H9 (cell line): ENCODE results near the gene ITPR1. TPM values are rescaled to one million over a fixed set of nuclear protein-coding genes. Genes with fewer than 3 reads are reported as not detected.

Source experiments
- DNase-seq: peaks from one replicate; pipeline ENCODE4 v3.0.0-alpha.2; 2017
- H2AFZ ChIP-seq: one replicate; pipeline ENCODE4 v1.6.1; 2013; ENCODE audit warnings: mild to moderate bottlenecking, low read length, control low read depth, moderate library complexity
- H2AK5ac ChIP-seq: 2 replicates; pipeline ENCODE4 v1.6.1; 2013; ENCODE audit warnings: low read length, control low read depth, mixed read lengths; ENCODE audit not compliant: insufficient read length
- H2BK120ac ChIP-seq: one replicate; pipeline ENCODE4 v1.6.1; 2013; ENCODE audit warnings: low read depth, mild to moderate bottlenecking, low read length, control low read depth, inconsistent platforms; ENCODE audit not compliant: poor library complexity, severe bottlenecking
- H2BK12ac ChIP-seq: 2 replicates; pipeline ENCODE4 v1.6.1; 2013; ENCODE audit warnings: low read length, control low read depth, mixed read lengths, low read depth; ENCODE audit not compliant: insufficient read length
- H2BK15ac ChIP-seq: 2 replicates; pipeline ENCODE4 v1.6.1; 2013; ENCODE audit warnings: low read depth, low read length, control low read depth
- H2BK20ac ChIP-seq: one replicate; pipeline ENCODE4 v1.6.1; 2013; ENCODE audit warnings: low read depth, mild to moderate bottlenecking, low read length, control low read depth, inconsistent platforms; ENCODE audit not compliant: poor library complexity, severe bottlenecking
- H2BK5ac ChIP-seq: 2 replicates; pipeline ENCODE4 v1.6.1; 2013; ENCODE audit warnings: low read length, control low read depth, mixed read lengths; ENCODE audit not compliant: insufficient read length
- H3K14ac ChIP-seq: 2 replicates; pipeline ENCODE4 v1.6.1; 2013; ENCODE audit warnings: low read length, control low read depth; ENCODE audit not compliant: insufficient read depth
- H3K18ac ChIP-seq: 2 replicates; pipeline ENCODE4 v1.6.1; 2013; ENCODE audit warnings: low read depth, mild to moderate bottlenecking, mixed read lengths, low read length, control low read depth; ENCODE audit not compliant: insufficient read length
- H3K23ac ChIP-seq: 2 replicates; pipeline ENCODE4 v1.6.1; 2013; ENCODE audit warnings: low read length, control low read depth, mixed read lengths, low read depth; ENCODE audit not compliant: insufficient read length
- H3K23me2 ChIP-seq: 2 replicates; pipeline ENCODE4 v1.6.1; 2013; ENCODE audit warnings: low read depth, mild to moderate bottlenecking, mixed read lengths, low read length, control low read depth; ENCODE audit not compliant: insufficient read length, poor library complexity, severe bottlenecking
- H3K27ac ChIP-seq: 2 replicates; pipeline ENCODE4 v1.5.1; 2013; ENCODE audit warnings: low read length, control low read depth, mixed read lengths, low read depth; ENCODE audit not compliant: insufficient read length
- H3K27me3 ChIP-seq: 2 replicates; pipeline ENCODE4 v1.6.1; 2013; ENCODE audit warnings: low read length, control low read depth, inconsistent platforms; ENCODE audit not compliant: insufficient read depth
- H3K4ac ChIP-seq: 2 replicates; pipeline ENCODE4 v1.6.1; 2013; ENCODE audit warnings: low read depth, mild to moderate bottlenecking, control low read depth, inconsistent platforms, low read length, moderate library complexity
- H3K4me1 ChIP-seq: 2 replicates; pipeline ENCODE4 v1.6.1; 2013; ENCODE audit warnings: low read length, control low read depth, inconsistent platforms; ENCODE audit not compliant: insufficient read depth
- H3K4me2 ChIP-seq: 2 replicates; pipeline ENCODE4 v1.6.1; 2013; ENCODE audit warnings: low read length, control low read depth, mixed read lengths; ENCODE audit not compliant: insufficient read length, insufficient read depth
- H3K56ac ChIP-seq: 2 replicates; pipeline ENCODE4 v1.6.1; 2013; ENCODE audit warnings: low read depth, mild to moderate bottlenecking, mixed read lengths, low read length, control low read depth; ENCODE audit not compliant: insufficient read length
- H3K79me1 ChIP-seq: 2 replicates; pipeline ENCODE4 v1.6.1; 2013; ENCODE audit warnings: low read depth, mild to moderate bottlenecking, moderate library complexity, low read length, control low read depth, inconsistent platforms; ENCODE audit not compliant: insufficient read depth, poor library complexity, severe bottlenecking
- H3K79me2 ChIP-seq: 2 replicates; pipeline ENCODE4 v1.6.1; 2013; ENCODE audit warnings: low read length, control low read depth, inconsistent platforms; ENCODE audit not compliant: insufficient read depth
- H3K9ac ChIP-seq: 2 replicates; pipeline ENCODE4 v1.6.1; 2013; ENCODE audit warnings: low read length, control low read depth, mixed read lengths; ENCODE audit not compliant: insufficient read length; ENCODE audit errors: extremely low read depth
- H3K9me3 ChIP-seq: one replicate; pipeline ENCODE4 v1.6.1; 2013; ENCODE audit warnings: low read depth, low read length, inconsistent platforms; ENCODE audit not compliant: control insufficient read depth
- H3T11ph ChIP-seq: one replicate; pipeline ENCODE4 v1.6.1; 2013; ENCODE audit warnings: mild to moderate bottlenecking, low read length, control low read depth, inconsistent platforms
- H4K20me1 ChIP-seq: one replicate; pipeline ENCODE4 v1.6.1; 2013; ENCODE audit not compliant: control insufficient read depth, insufficient read length, insufficient read depth
- H4K5ac ChIP-seq: 2 replicates; pipeline ENCODE4 v1.6.1; 2013; ENCODE audit warnings: low read depth, mild to moderate bottlenecking, mixed read lengths, low read length, control low read depth; ENCODE audit not compliant: insufficient read length
- H4K8ac ChIP-seq: replicated peaks from 2 replicates; pipeline ENCODE4 v1.6.1; 2013; ENCODE audit warnings: low read length, control low read depth, mixed read lengths, low read depth; ENCODE audit not compliant: insufficient read length
- H4K91ac ChIP-seq: 2 replicates; pipeline ENCODE4 v1.6.1; 2013; ENCODE audit warnings: low read depth, mild to moderate bottlenecking, moderate library complexity, mixed read lengths, low read length, control low read depth; ENCODE audit not compliant: insufficient read length
- H3K27ac Mint-ChIP-seq, 3 experiments: 2 replicates in 2 of 3; 3 replicates in 1 of 3; pipeline ENCODE4 v1.8.0; 2020 to 2021; ENCODE audit warnings: mixed read lengths in 3 of 3, mild to moderate bottlenecking in 1 of 3, moderate library complexity in 1 of 3
- H3K27me3 Mint-ChIP-seq: 2 replicates; pipeline ENCODE4 v1.8.0; 2021; ENCODE audit warnings: low read depth, mild to moderate bottlenecking, moderate library complexity, mixed read lengths
- H3K36me3 Mint-ChIP-seq, 3 experiments: 2 replicates in 2 of 3; 3 replicates in 1 of 3; pipeline ENCODE4 v1.8.0; 2020 to 2021; ENCODE audit warnings: low read depth in 3 of 3, mixed read lengths in 3 of 3; ENCODE audit not compliant: insufficient read depth in 1 of 3
- H3K4me1 Mint-ChIP-seq, 2 experiments: 2 replicates each; pipeline ENCODE4 v1.8.0; 2020; ENCODE audit warnings: mixed read lengths in 2 of 2
- H3K4me3 Mint-ChIP-seq, 2 experiments: 2 replicates in 1 of 2; 3 replicates in 1 of 2; pipeline ENCODE4 v1.8.0; 2020 to 2021; ENCODE audit warnings: mild to moderate bottlenecking in 2 of 2, mixed read lengths in 2 of 2, moderate library complexity in 1 of 2
- H3K9me3 Mint-ChIP-seq, 2 experiments: 2 replicates in 1 of 2; 3 replicates in 1 of 2; pipeline ENCODE4 v1.8.0; 2020; ENCODE audit warnings: mild to moderate bottlenecking in 2 of 2, mixed read lengths in 2 of 2, moderate library complexity in 1 of 2
- CTCF ChIP-seq: fragments of 200-600 bp; sonication (generic); conservative IDR thresholded peaks from 3 replicates; pipeline ENCODE4 v1.8.0; 2021; ENCODE audit warnings: antibody characterized with exemption, mild to moderate bottlenecking
- WGBS: extraction: QIAGEN DNeasy Blood & Tissue Kit; methylation state at CpG from one replicate; pipeline ENCODE4 v1.1.7; 2013; ENCODE audit warnings: missing lambda C conversion rate, low lambda C conversion rate, mixed read lengths; ENCODE audit not compliant: insufficient read length; ENCODE audit errors: extremely low coverage; 5-methylcytosine and 5-hydroxymethylcytosine counted together
- total RNA-seq: library from RNA; stranded (reverse); gene quantifications from 2 replicates; pipeline ENCODE4 v1.2.1, GENCODE V29; 2021

The ITPR1 gene
- total RNA-seq, 1 experiment from 2014 or later, result 4.2 TPM

DNA sequence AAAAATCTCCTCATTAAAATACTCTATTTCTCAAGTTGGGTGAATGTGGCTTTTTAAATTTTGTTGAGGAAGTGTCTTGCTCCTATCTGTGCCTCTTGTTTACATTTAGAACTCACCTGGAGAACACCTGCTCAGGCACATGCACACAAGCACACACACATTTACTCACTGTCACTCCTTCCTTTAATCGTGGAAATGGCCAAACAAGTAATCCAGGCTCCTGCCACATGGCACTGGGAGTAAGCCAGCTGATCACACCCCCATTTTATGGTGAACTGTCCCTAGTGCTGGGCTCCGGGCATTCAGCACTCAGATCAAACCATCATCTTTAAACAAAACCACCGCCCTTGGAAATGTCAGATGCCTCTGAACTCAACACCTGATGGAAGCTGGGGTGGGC lies 281.4 kb downstream of the ITPR1 start:
- Histone ChIP-seq H2BK12ac (no peak overlapping the region), H3K4ac (no peak overlapping the region), H3K23ac (no peak overlapping the region), H3K14ac (no peak overlapping the region), H3K4me2 (no peak overlapping the region), H4K20me1 (no peaks in the 10 kb centered on the region), H2BK20ac (no peak overlapping the region), H2AK5ac (no peak overlapping the region), H3K18ac (no peak overlapping the region), H2BK5ac (no peak overlapping the region), H2AFZ (no peak overlapping the region), H3K27ac (no peak overlapping the region), H3K9ac (no peak overlapping the region), H3K56ac (no peak overlapping the region), H4K5ac (no peak overlapping the region), H3K79me1 (no peaks in the 10 kb centered on the region), H4K8ac (no peak overlapping the region), H3K79me2 (no peaks in the 10 kb centered on the region), H3T11ph (no peak overlapping the region), H4K91ac (no peak overlapping the region), H3K4me1 (no peaks in the 10 kb centered on the region), H3K23me2 (no peaks in the 10 kb centered on the region), H2BK120ac (no peak overlapping the region), H2BK15ac (no peak overlapping the region), H3K27me3 (no peaks in the 10 kb centered on the region), H3K9me3 (no peaks in the 10 kb centered on the region)
- H3K9me3 Mint-ChIP-seq, result no peaks in the 10 kb centered on the region
- H3K27me3 Mint-ChIP-seq, result no peaks in the 10 kb centered on the region
- H3K36me3 Mint-ChIP-seq, result no peaks in the 10 kb centered on the region
- WGBS, result no CpG with 5 or more reads among the region's 3 CpGs
- no peaks in the 10 kb centered on the region for H3K4me1 Mint-ChIP-seq
- no peak for DNase-seq
- H3K27ac Mint-ChIP-seq, result no peak overlapping the region; a peak in 1 of 7 replicates
- H3K4me3 Mint-ChIP-seq, result no peak overlapping the region
- no peak for TF ChIP-seq CTCF
